Activated CD4-positive, CD25-positive, alpha-beta regulatory T cell treated with anti-CD3 and anti-CD28 coated beads, Interleukin-2, amount 50 U/mL, for 24 hours (primary cell): ENCODE results near the gene CTSK.

ENCODE experiments used
- ATAC-seq, 2 donors: fragments of 150-1000 bp; cut with Tn5 transposase; one replicate each; pipeline ENCODE4 v1.10.0; 2021; ENCODE audit warnings: mild to moderate bottlenecking in 1 of 2, moderate library complexity in 1 of 2

The CTSK gene

GRCh38 chr1:150753416-150753815, 54.6 kb downstream of the CTSK start:
- ATAC-seq, result no peak

GRCh38 chr1:150751443-150751842, 56.6 kb downstream of the CTSK start:
- no peak for ATAC-seq

- no peak for ATAC-seq
These were observed 58.2 kb downstream of the CTSK start for GRCh38 chr1:150749720-150750311.

GRCh38 chr1:150748878-150749719, 59.0 kb downstream of the CTSK start:
- ATAC-seq, result no peak
